Motor neuron (in vitro differentiated cells): ENCODE data around the gene EVX1. TPM values are rescaled to one million over a fixed set of nuclear protein-coding genes. Genes with fewer than 3 reads are reported as not detected.

Experiments used
- ATAC-seq, 8 experiments: fragments of 200-7000 bp; cut with Tn5 transposase; replicated peaks in 6 of 8; 2 replicates each; pipeline ENCODE4 v1.8.0; 2021; ENCODE audit warnings: mild to moderate bottlenecking in 8 of 8, moderate library complexity in 8 of 8
- H3K27ac ChIP-seq, 2 donors: fragments of 250-450 bp; sonication (Bioruptor Pico); 2 replicates each; pipeline ENCODE4 v1.9.0; 2021; ENCODE audit warnings: antibody characterized with exemption in 2 of 2, mild to moderate bottlenecking in 2 of 2, moderate library complexity in 1 of 2
- H3K4me1 ChIP-seq, 2 donors: fragments of 250-450 bp; sonication (Bioruptor Pico); replicated peaks in 1 of 2; 2 replicates each; pipeline ENCODE4 v1.6.1; 2021; ENCODE audit warnings: antibody characterized with exemption in 2 of 2, mild to moderate bottlenecking in 2 of 2, moderate library complexity in 1 of 2
- H3K4me3 ChIP-seq, 5 donors: fragments of 250-450 bp; sonication (Bioruptor Pico); 2 replicates each; pipeline ENCODE4 v1.9.0; 2021; ENCODE audit warnings: antibody characterized with exemption in 5 of 5, mild to moderate bottlenecking in 5 of 5, moderate library complexity in 4 of 5
- WGBS, 10 experiments: fragments of 450-650 bp; shearing (Covaris generic); methylation state at CpG; one replicate each; pipeline ENCODE4 v1.0.0; 2022; 5-methylcytosine and 5-hydroxymethylcytosine counted together
- in situ Hi-C, 9 experiments: fragments of 400-800 bp; cut with MboI; loops; one replicate each; pipeline ENCODE4 v1.15.0; 2021; ENCODE audit warnings: low sequenced_read_pairs in 9 of 9, low pct_unique_long_range_greater_than_20kb in 2 of 9; ENCODE audit not compliant: unreplicated experiment in 9 of 9
- total RNA-seq, 8 experiments: library from RNA; unstranded; fragments of 300-600 nt; gene quantifications; 2 replicates each; pipeline versions ENCODE4 v1.2.3 to v1.2.4, GENCODE V29; 2022

EVX1 gene
- total RNA-seq: under 1 TPM in 6 of 8 experiments, not detected in 2; 0.05 to 0.85 (median 0.21) TPM

- 0 to 3% (median 2%) methylated on average over 1 to 17 of the region's 62 CpGs; no CpG with 5 or more reads in 3 of the 10 experiments for WGBS, 10 experiments
- Histone ChIP-seq H3K4me3 (peak within 1 kb of the TSS in 3 of 5 donors; percentile 10 to 22 (median 17)), H3K27ac (no peak within 1 kb of the TSS), H3K4me1 (peaks cover 11 to 16% of the 10 kb centered on the region in 2 donors)
- in situ Hi-C loops: loop anchor here in 3 of 9 experiments (25.0 kb wide), 1 partner anchor 345 kb away; no protein-coding TSS in a partner anchor
- peak in 4 of 8 experiments; percentile 6 to 30 (median 20) for ATAC-seq
Observed at GRCh38 chr7:27242555-27243339, at the start of gene EVX1. EVX1 (plus strand) TSS chr7:27242802; CDS start chr7:27243031, 229 bp downstream.

DNA sequence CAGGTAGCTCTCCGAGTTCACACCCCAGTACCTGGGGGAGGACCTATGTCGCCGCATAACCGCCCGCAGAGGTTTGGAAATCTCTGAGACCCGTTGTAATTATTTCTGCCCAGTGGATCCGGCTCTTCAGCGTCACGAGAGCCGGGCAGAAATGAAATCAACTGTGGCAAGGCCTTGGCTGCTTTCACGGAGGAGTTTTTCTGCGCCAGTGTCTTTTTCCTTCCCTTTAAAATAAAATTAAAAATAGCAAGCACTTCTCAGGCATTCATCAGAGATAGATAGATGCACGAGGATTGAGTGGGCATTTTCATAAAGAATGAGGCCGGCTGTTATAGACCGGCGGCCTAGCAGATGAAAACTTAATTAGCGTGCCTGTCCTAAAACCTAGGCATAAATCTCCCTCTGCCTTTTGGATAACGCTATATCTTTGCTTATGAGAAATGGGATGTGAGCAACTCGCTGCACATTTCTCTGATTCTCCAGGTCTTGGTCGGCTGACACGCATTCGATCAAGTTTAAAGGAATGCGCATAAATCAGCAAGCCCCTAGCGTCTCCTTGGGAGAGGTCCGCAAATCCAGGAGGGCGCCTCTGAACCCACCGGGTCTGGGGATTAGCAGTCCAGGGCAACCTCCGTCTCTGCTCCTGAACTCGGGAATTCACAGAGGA lies 49.1 kb upstream of the EVX1 start:
- Histone ChIP-seq H3K4me3 (no peak overlapping the region), H3K27ac (no peak overlapping the region), H3K4me1 (peaks cover 0 to 9% of the 10 kb centered on the region in 2 donors)
- no peak for ATAC-seq
- in situ Hi-C loops: loop anchor here in 6 of 9 experiments (10.0 to 25.0 kb wide), 6 partner anchors 594 to 1331 kb away; no protein-coding TSS in a partner anchor
- WGBS, 10 experiments: 0 to 93% (median 20%) methylated on average over 1 to 17 of the region's 29 CpGs; no CpG with 5 or more reads in 1 of the 10 experiments

DNA sequence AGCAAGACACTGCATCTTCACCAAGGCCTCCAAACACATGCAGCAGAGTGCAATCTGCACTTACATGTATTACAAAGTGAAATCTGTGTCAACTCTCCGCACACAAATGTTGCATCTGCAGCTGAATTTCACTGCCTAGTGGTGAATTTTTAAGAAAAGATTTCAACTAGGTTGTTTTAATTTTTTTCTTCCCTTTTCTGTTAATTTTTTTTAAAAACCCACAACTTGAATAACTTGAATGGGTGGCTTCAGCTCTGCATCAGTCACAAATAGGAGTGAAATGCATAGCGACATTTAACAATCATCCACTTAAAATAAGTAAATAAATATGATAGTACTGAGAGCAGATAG lies 48.6 kb upstream of the EVX1 start:
- peaks cover 0 to 4% of the 10 kb centered on the region in 2 donors for H3K4me1 ChIP-seq
- H3K4me3 ChIP-seq: no peak overlapping the region
- WGBS, 10 experiments: 0 to 100% (median 28%) methylated on average over 1 to 2 of the region's 2 CpGs; no CpG with 5 or more reads in 1 of the 10 experiments
- ATAC-seq: no peak
- in situ Hi-C loops: loop anchor here in 6 of 9 experiments (10.0 to 25.0 kb wide), 6 partner anchors 593 to 1332 kb away; no protein-coding TSS in a partner anchor
- no peak overlapping the region for H3K27ac ChIP-seq

GRCh38 chr7:27194686-27195379 lies 47.8 kb upstream of the EVX1 start:
- 14 to 93% (median 48%) methylated on average over 3 to 9 of the region's 9 CpGs for WGBS, 10 experiments
- Histone ChIP-seq H3K4me3 (no peak overlapping the region), H3K4me1 (peaks cover 0 to 3% of the 10 kb centered on the region in 2 donors), H3K27ac (no peak overlapping the region)
- no peak for ATAC-seq
- in situ Hi-C loops: loop anchor here in 6 of 9 experiments (10.0 to 25.0 kb wide), 6 partner anchors 592 to 1333 kb away; no protein-coding TSS in a partner anchor

DNA sequence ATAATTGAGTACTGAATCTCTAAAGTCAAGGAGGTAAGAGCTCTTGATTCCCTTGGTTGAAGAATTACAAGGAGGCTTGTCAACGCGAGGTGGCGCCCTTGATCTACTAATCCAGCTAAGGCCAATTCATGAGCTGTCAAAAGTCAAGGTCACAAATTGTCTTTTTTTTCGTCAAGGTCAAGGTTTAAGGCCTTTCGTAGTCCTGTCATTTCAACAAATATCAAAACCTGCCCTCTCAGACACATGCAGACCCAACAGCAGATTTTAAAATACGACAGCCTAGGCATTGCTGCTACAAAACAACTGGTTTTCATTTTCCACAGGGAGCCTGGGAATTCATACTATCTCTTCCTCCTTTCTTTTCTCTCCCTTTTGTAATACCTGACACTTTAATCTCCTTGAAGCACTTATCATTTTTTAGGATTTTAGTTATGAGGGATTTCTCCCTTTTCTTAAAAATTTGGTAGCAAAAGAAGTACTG lies 46.3 kb upstream of the EVX1 start:
- Histone ChIP-seq H3K27ac (no peak overlapping the region), H3K4me3 (no peak overlapping the region), H3K4me1 (peaks cover 0 to 3% of the 10 kb centered on the region in 2 donors)
- ATAC-seq: peak in 1 of 8 experiments; percentile 10
- 0 to 13% (median 0%) methylated on average over 1 to 6 of the region's 6 CpGs for WGBS, 10 experiments
- in situ Hi-C loops: loop anchor here in 6 of 9 experiments (10.0 to 25.0 kb wide), 6 partner anchors 591 to 1334 kb away; no protein-coding TSS in a partner anchor

- ATAC-seq: no peak
- Histone ChIP-seq H3K27ac (no peak overlapping the region), H3K4me3 (no peak overlapping the region), H3K4me1 (no peaks in the 10 kb centered on the region)
- 13 to 78% (median 37%) methylated on average over 12 to 18 of the region's 18 CpGs for WGBS, 10 experiments
- in situ Hi-C loops: loop anchor here in 6 of 9 experiments (10.0 to 25.0 kb wide), 6 partner anchors 590 to 1335 kb away; no protein-coding TSS in a partner anchor
Observed at GRCh38 chr7:27197137-27198042, 45.2 kb upstream of the EVX1 start.

DNA sequence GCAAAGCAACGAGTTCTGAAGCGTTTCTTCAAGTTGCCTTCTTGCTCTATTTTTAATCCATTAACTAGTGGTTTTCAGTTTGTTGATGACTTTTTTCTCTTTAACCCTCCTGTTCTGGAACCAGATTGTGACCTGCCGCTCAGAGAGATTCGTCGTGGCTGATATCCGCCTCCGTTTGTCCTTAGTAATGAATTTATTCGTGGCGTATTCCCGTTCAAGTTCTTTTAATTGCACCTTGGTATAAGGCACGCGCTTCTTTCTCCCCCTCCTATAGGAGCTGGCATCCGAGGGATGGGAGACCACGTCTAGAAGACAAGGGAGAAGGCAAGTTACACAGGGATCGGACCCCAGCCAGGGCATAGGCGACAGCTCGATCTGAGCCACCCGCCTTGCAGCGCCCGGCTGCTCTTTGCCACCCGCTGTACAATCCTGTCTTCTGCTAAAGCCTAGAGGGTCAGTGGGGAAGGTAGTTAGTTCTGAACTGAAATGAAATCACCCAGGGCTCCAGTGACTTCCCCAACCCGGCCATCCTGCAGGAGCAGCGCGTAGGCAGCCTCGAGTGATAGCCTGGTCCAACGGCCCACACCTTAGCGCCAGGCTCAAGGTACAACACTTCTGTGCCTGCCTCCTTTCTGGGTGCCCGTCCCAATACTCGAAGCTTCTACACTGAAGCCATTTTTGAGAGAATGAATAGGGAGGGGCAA lies 44.3 kb upstream of the EVX1 start:
- Histone ChIP-seq H3K4me3 (no peak overlapping the region), H3K4me1 (no peaks in the 10 kb centered on the region), H3K27ac (no peak overlapping the region)
- in situ Hi-C loops: loop anchor here in 6 of 9 experiments (10.0 to 25.0 kb wide), 6 partner anchors 589 to 1336 kb away; no protein-coding TSS in a partner anchor
- 0 to 72% (median 18%) methylated on average over 6 to 20 of the region's 29 CpGs for WGBS, 10 experiments
- no peak for ATAC-seq

GRCh38 chr7:27198871-27199801 lies 43.5 kb upstream of the EVX1 start:
- H3K27ac ChIP-seq: no peak overlapping the region
- no peaks in the 10 kb centered on the region for H3K4me1 ChIP-seq
- H3K4me3 ChIP-seq: peak overlapping the region in 3 of 5 donors; percentile 10 to 23 (median 19)
- in situ Hi-C loops: loop anchor here in 6 of 9 experiments (10.0 to 25.0 kb wide), 6 partner anchors 588 to 1337 kb away; no protein-coding TSS in a partner anchor
- 0 to 11% (median 1%) methylated on average over 2 to 21 of the region's 93 CpGs; no CpG with 5 or more reads in 6 of the 10 experiments for WGBS, 10 experiments
- peak; percentile 9 to 47 (median 13) for ATAC-seq

- ATAC-seq: peak; percentile 66 to 85 (median 74)
- Histone ChIP-seq H3K4me3 (peak within 1 kb of the TSS in 4 of 5 donors; percentile 10 to 23 (median 16)), H3K4me1 (no peaks in the 10 kb centered on the region), H3K27ac (no peak within 1 kb of the TSS)
- in situ Hi-C loops: loop anchor here in 7 of 9 experiments (10.0 to 25.0 kb wide), 9 partner anchors 375 to 1338 kb away; no protein-coding TSS in a partner anchor
- 0% methylated on average over 1 to 3 of the region's 99 CpGs; no CpG with 5 or more reads in 7 of the 10 experiments for WGBS, 10 experiments
Observed at GRCh38 chr7:27199849-27200760, 42.5 kb upstream of the EVX1 start, which contains the start of gene HOXA13. HOXA13 (minus strand) TSS chr7:27200091; CDS start chr7:27200077, 14 bp downstream.
